Measurements from ENCODE around the gene DLGAP5. TPM values are rescaled to one million over a fixed set of nuclear protein-coding genes. Genes with fewer than 3 reads are reported as not detected.

DLGAP5 gene
- total RNA-seq, 1 donor from 2014 or later: 4.4 TPM

DNA sequence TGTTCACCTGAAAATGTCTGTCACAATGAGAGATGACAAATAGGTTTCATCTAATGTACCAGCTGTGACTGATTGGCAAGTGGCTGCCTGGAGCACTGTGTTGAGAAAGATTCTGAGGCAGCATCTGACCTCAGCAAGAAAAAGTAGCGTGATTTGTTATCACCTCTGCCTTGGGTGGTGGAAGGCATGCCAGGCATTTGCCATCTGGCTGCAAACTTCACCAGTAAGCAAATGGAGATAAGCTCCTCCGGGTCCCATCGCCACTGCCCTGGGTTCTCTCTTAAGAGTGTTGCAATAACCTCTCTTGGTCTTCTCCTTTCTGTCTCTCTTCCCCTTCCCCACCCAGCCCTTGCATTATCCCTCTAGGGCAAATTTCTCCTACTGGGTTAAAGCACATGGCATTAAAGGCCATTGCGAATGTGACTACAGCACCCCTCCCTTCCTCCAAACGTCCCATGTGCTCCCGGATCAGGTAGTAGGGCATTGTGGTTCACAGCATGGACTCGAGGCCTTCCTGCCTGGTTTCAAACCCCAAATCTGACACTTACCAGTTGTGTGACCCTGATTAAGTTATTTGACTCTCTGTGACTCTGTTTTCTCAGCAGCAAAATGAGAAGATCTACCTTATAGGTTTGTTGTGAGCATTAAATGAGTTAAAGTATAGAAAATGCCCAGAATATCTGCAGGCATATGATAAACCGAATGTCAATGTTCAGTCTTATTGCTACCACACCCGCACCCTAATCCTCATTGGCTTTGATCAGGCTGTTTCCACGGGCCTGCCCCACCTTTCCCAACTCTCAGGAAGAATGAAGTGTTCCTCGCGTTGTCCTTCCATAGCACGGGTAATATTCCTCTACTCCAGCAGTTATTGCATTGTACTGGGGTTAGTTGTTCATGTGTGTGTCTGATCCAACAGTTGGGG, 70.6 kb downstream of the DLGAP5 start:
- no peaks in the 10 kb centered on the region for H3K27me3 ChIP-seq (ENCODE audit: control insufficient read depth, insufficient read depth, low read length)
- no peak overlapping the region for H3K4me3 ChIP-seq (ENCODE audit: low read depth, low read length)
- TF ChIP-seq, protein P1, sequence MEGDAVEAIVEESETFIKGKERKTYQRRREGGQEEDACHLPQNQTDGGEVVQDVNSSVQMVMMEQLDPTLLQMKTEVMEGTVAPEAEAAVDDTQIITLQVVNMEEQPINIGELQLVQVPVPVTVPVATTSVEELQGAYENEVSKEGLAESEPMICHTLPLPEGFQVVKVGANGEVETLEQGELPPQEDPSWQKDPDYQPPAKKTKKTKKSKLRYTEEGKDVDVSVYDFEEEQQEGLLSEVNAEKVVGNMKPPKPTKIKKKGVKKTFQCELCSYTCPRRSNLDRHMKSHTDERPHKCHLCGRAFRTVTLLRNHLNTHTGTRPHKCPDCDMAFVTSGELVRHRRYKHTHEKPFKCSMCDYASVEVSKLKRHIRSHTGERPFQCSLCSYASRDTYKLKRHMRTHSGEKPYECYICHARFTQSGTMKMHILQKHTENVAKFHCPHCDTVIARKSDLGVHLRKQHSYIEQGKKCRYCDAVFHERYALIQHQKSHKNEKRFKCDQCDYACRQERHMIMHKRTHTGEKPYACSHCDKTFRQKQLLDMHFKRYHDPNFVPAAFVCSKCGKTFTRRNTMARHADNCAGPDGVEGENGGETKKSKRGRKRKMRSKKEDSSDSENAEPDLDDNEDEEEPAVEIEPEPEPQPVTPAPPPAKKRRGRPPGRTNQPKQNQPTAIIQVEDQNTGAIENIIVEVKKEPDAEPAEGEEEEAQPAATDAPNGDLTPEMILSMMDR (IDR thresholded peaks at IDR 0.05; ENCODE audit: insufficient read depth, low read length, poor library complexity, severe bottlenecking): no peak
- no peak for DNase-seq (ENCODE audit: low read depth)
- H3K36me3 ChIP-seq (ENCODE audit: control insufficient read depth, insufficient read depth, low read length): no peaks in the 10 kb centered on the region

DNA sequence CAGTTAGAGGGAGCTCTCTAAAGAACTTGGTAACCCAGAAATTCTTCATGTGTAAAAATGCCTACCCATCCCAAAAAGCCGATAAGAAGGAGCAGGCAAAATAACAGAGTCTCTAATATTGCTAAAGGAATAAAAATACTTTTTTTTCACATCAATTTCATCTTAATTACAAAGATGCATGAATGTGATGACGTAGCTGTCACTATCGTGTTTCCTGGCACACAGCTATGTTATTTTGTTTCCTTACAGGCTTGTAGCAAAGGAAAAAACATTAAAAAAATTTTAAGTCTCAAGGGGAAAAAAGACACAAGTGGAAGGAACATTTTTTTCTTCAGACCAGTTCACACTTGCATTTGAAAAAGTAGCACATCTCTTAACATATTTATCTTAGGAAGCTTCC, 72.6 kb downstream of the DLGAP5 start:
- TF ChIP-seq, protein P1 (IDR thresholded peaks at IDR 0.05; ENCODE audit: insufficient read depth, low read length, poor library complexity, severe bottlenecking): no peak
- H3K27me3 ChIP-seq (ENCODE audit: control insufficient read depth, insufficient read depth, low read length): no peaks in the 10 kb centered on the region
- DNase-seq (ENCODE audit: low read depth): no peak
- H3K4me3 ChIP-seq (ENCODE audit: low read depth, low read length): no peak overlapping the region
- H3K36me3 ChIP-seq (ENCODE audit: control insufficient read depth, insufficient read depth, low read length): no peaks in the 10 kb centered on the region

DNA sequence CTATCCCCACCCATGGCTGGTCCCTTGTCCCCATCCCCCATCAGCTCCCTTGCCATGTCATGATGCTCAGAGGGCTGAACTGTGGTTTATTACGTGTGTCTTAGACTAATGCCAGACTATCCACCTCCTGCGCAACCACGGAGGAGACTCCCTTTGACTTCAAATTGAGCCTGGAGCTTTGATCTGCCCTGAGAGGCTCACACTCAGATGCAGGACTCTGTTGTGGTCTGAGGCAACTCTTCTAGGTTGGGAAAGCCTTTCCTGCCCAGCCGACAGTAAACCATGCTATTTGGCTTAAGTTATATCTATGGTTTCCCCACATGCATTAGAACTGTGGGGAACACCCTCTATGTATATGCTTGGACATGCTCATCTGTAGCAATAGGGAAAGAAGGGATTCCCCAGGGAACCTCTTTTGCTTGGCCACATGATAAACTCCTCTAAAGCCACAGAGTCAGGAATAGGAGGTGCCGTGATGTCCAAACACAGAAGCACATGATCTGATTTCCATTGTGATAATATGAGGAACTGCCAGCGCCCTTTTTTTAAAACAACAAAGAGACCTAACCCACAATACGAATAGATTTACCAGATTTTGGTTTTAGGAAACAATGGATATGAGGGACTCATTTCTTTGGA, 73.5 kb downstream of the DLGAP5 start:
- no peak for DNase-seq (ENCODE audit: low read depth)
- TF ChIP-seq, protein P1 (IDR thresholded peaks at IDR 0.05; ENCODE audit: insufficient read depth, low read length, poor library complexity, severe bottlenecking): no peak
- Histone ChIP-seq H3K36me3 (ENCODE audit: control insufficient read depth, insufficient read depth, low read length) (no peaks in the 10 kb centered on the region), H3K27me3 (ENCODE audit: control insufficient read depth, insufficient read depth, low read length) (no peaks in the 10 kb centered on the region), H3K4me3 (ENCODE audit: low read depth, low read length) (no peak overlapping the region)

DNA sequence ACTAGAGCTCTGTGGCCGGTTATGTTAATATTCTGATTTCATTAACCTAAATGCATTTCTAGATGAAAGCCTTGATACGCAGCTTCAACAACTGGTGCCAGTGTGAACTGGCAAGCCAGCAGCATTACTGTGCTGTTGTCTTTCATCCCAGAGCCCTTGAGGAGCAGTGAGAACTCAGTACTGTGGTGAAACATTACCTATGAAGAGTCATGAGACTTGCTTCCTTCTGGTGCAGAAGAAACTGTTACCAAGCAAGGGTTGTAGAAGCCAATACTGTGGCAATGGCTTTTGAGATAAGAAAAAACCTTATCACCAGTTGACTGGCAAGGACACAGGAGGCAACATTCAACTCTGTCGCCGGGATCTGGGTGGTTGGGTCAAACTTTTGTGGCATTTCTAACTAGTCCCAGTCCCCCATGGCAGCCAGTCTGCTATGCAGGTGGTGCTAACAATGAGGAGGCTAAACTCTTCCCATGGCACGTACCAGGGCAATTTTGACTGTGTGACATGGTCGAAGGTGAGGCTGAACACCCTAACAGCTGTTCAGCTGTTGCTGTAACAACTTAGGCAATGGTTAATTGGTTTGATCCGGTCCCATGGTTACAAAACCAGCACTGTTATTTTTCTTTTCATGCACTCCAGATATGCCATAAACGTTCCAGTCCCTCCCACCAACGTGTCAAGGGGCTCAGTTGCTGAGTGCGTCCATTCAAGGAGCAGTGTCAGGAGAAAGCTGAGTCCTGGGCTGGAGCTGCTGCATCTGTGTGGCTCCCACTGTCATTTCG, 74.9 kb downstream of the DLGAP5 start:
- TF ChIP-seq, protein P1 (IDR thresholded peaks at IDR 0.05; ENCODE audit: insufficient read depth, low read length, poor library complexity, severe bottlenecking): no peak
- Histone ChIP-seq H3K27me3 (ENCODE audit: control insufficient read depth, insufficient read depth, low read length) (no peaks in the 10 kb centered on the region), H3K4me3 (ENCODE audit: low read depth, low read length) (no peak overlapping the region), H3K36me3 (ENCODE audit: control insufficient read depth, insufficient read depth, low read length) (no peaks in the 10 kb centered on the region)
- no peak for DNase-seq (ENCODE audit: low read depth)

DNA sequence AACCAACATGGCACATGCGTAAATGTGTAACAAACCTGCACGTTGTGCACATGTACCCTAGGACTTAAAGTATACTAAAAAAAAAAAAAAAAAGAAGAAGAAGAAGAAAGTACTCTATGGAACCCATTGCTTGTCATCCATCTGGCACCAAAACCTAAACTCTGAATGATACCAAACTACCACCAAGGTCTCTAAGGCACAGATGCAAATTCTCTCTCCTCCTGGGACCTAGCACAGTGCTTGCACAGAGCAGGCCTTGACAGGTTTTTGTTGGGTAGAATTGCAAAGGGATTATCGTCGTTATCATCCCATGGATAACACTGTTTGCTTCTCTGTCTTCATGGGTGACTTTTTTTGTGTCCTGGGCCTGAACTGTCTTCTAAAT, 75.5 kb downstream of the DLGAP5 start:
- TF ChIP-seq, protein P1 (IDR thresholded peaks at IDR 0.05; ENCODE audit: insufficient read depth, low read length, poor library complexity, severe bottlenecking): no peak
- Histone ChIP-seq H3K27me3 (ENCODE audit: control insufficient read depth, insufficient read depth, low read length) (no peaks in the 10 kb centered on the region), H3K36me3 (ENCODE audit: control insufficient read depth, insufficient read depth, low read length) (no peaks in the 10 kb centered on the region), H3K4me3 (ENCODE audit: low read depth, low read length) (no peak overlapping the region)
- no peak for DNase-seq (ENCODE audit: low read depth)
